ENCODE results near the gene MMADHC. TPM values are rescaled to one million over a fixed set of nuclear protein-coding genes. Genes with fewer than 3 reads are reported as not detected.
A peak's percentile ranks its signal among the peaks of the same experiment; 100 is the strongest.

MMADHC gene
- total and polyA plus RNA-seq, 9 of the 15 experiments (the other 6 are each of a cell fraction or from before 2014, with no cell fraction given), result 187 to 850 (median 271) TPM

GRCh38 chr2:149587220-149587949, at the start of gene MMADHC (continued):
- TF ChIP-seq ATF6 (CRISPR knock-in tag; IDR thresholded peaks at IDR 0.05) (peak; percentile 28; the same call in 1 of the 2 replicates), RBM25 (IDR thresholded peaks at IDR 0.05; ENCODE audit: low read depth, low read length, severe bottlenecking) (no peak), CREB1 (IDR thresholded peaks at IDR 0.05) (peak; percentile 86), CREB1 (CRISPR knock-in tag; IDR thresholded peaks at IDR 0.05) (peak; percentile 87), ESRRA (IDR thresholded peaks at IDR 0.05; ENCODE audit: borderline replicate concordance, low read depth) (0 out of 2 replicates have a peak, but pooled peaks have one; percentile 45), NFYB (IDR thresholded peaks at IDR 0.05; ENCODE audit: extremely low read depth, insufficient read length) (peak; percentile 13), SUPT5H (IDR thresholded peaks at IDR 0.05) (peak; percentile 98), ATF3 (IDR thresholded peaks at IDR 0.05) (no peak), ATF3 (CRISPR knock-in tag; conservative IDR thresholded peaks at IDR 0.05) (peak; percentile 58), MEF2D (tag; conservative IDR thresholded peaks at IDR 0.05; ENCODE audit: low read depth) (0 out of 2 replicates have a peak, but pooled peaks have one; percentile 44), YY1 (IDR thresholded peaks at IDR 0.05; ENCODE audit: borderline replicate concordance in 1 of 3, control insufficient read depth in 1 of 3, extremely low read depth in 1 of 3, insufficient read depth in 3 of 3, insufficient read length in 1 of 3, insufficient replicate concordance in 2 of 3, low read depth in 1 of 3, low read length in 2 of 3) (peak; percentile 96 to 99 (median 98)), MLX (CRISPR knock-in tag; conservative IDR thresholded peaks at IDR 0.05) (0 out of 4 replicates have a peak, but pooled peaks of 1 of the 2 experiments have one; percentile 28), ZNF263 (CRISPR knock-in tag; IDR thresholded peaks at IDR 0.05; ENCODE audit: borderline replicate concordance) (peak; percentile 71), SPI1 (IDR thresholded peaks at IDR 0.05; ENCODE audit: borderline replicate concordance, low read depth, low read length) (0 out of 2 replicates have a peak, but pooled peaks have one; percentile 39), JUND (IDR thresholded peaks at IDR 0.05; ENCODE audit: borderline replicate concordance, low read depth, low read length) (peak; percentile 45; the same call in 1 of the 2 replicates), JUND (tag; IDR thresholded peaks at IDR 0.05; ENCODE audit: borderline replicate concordance, low read depth, low read length) (peak; percentile 59; the same call in 1 of the 3 replicates), RB1 (IDR thresholded peaks at IDR 0.05; ENCODE audit: low read depth) (peak; percentile 10; the same call in 1 of the 2 replicates), NR1H2 (CRISPR knock-in tag; IDR thresholded peaks at IDR 0.05) (no peak), ZNF165 (CRISPR knock-in tag; IDR thresholded peaks at IDR 0.05; ENCODE audit: borderline replicate concordance) (no peak), IRF9 (tag; IDR thresholded peaks at IDR 0.05) (no peak)

Data from K562 (cell line).